ENCODE results near the gene QPCT.
"Not testable (repeated sequence)": the region's sequence is repeated elsewhere in the genome, so short reads cannot be mapped to it uniquely, and the experiment has no call there.

The QPCT gene

DNA sequence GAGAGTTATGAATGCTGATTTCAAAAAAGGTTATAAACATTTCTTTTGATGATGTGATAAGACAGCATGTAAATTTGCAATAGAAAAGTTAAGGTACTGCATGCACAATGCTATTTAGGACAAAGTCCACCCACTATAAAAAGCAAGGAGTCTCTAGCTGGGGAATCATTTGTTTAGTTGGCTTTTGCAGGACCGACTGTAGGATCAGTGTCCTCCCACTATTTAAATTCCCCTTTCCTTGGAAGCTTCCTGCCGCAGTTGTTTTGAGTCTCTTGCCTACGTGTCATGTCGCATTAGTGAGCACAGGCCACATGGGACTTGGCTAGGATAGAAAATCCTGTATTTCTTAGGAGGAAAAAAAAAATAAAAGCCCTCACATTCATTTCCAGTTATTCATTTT, 13.1 kb downstream of the QPCT start:
- no peak for DNase-seq (ENCODE audit: low read depth, low spot score)

DNA sequence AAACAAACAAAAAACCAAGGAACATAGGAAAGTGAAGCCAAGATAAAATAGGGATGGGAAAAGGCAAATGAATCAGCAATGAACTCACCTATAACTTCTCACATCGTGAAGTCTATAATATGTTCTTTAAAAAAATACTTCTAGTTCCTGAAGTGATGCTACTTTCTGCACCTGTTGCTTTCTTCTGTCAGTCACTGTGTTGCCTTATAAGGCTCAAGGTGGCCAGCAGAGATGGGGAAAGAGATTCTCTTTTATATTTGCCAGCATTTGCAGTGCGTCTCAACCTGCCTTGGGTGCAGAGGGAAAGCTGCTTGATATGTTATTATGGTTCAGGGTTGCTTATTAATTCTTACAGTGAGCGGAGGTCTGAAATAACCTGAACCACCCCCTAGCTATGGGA, 14.0 kb downstream of the QPCT start:
- DNase-seq (ENCODE audit: low read depth, low spot score): no peak

DNA sequence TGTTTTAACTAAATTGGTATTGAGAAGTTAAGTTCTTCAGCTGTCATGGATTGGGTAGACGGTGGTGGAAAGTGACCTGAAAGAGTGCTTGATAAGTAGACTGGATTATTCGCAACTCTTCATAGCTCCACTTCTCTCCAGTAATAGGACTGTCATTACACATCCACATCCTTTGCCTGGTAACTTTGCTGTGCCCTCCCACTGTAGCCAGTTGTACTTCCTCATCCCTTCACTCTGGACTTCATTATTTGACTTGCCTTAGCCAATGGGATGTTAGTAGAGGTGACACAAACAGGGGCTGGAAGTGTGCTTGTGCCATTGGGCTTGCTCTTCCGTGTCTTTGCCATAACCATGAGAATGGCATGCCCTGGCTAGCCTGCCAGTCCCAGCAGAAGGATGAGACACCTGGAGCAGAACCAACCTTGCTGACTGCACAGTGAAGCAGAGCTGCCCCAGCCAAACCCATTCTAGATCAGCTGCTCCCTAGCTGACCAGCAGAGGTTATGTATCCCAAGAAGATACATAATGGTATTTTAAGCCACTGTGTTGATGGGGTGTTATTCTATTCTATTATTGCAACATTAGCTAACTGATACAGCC, 16.9 kb downstream of the QPCT start:
- DNase-seq (ENCODE audit: low read depth, low spot score): no peak

DNA sequence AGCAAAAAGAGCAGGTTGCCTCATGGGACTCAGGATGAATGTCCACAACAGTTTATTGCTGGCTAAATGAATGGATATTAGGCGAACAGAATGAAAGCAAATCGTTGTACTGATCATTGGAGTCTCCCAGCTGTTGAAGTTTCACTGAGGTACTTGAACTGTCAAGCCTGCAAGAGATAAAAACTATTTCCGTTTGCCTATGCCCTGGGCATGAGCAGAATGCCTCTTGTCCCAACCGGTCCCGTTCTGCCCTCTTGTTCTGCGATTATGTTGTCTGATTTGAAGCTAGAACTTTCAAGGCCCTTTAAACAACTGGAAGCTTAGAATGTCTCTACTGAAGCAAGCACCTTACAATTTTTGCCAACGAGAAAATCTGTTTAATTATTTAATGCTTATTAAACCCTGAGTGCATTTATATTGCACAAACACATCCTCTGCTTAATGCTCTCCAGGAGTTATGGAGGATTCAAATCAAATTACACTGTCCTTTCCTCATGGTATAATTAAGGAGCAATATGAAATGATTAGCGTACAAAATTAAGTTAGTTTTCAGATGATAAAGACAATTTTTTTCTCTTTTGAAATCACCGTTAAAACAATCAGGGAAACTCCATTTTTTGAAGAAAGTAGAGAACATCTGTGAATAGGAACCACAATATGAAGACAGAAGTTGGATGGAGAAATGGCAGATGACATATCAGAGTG, 17.7 kb downstream of the QPCT start:
- DNase-seq (ENCODE audit: low read depth, low spot score): no peak

DNA sequence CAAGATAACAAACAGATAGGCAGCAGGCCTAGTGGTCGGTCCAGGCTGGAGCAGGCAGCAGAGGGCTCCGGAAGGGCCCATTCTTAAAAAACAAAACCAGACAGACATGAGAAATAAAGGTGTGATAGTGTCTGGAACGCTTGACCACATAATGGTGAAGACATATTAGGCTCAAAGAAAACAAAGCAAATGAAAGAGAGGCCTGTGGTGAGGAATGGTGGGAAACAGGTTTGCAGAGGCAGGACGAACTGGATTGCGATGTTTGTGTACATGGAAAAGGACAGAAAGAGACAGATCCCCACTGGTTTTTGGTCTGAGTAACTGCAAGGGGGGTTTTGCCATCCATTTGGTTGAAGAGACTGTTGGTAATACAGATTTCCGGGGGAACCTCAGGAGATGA, 19.9 kb downstream of the QPCT start:
- no peak for DNase-seq (ENCODE audit: low read depth, low spot score)

DNA sequence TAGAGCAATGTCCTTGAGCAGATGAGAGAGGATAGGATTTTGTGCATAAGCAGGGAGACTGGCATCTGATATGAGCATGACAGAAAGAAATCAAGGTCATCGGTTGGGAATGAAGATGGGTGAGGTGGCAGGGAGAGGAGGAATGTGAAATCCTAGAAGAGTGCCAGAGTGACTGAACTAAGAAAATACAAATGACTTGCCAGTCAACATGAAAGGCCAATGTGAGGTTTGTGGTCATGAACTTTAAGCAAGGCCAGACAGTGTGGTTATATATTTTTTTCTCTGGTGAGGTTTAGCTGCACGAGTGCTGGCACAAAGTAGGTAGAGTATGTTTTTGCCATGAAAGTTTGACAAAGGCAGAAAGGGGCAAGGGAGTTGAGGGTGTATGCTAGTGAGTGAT, 21.2 kb downstream of the QPCT start:
- DNase-seq (ENCODE audit: low read depth, low spot score): no peak

DNA sequence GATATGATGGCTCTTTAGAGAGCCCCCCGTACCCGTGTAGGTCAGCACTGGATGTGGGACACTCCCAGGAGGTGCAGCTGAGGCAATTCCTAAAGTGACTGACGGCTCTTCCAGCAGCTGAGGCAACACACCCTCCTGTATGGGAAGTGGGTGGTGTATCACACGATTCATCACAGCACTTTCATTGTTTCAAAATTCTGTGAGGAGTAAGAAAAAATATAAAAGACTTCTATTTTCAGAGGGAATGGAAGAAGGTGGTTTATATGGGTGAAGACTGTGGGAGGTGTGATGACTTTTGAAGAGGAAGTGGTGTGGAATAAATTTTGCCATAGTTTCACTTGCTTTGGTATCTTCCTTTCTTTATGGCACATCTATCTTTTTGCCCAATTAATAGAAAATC, 22.3 kb downstream of the QPCT start:
- no peak for DNase-seq (ENCODE audit: low read depth, low spot score)

DNA sequence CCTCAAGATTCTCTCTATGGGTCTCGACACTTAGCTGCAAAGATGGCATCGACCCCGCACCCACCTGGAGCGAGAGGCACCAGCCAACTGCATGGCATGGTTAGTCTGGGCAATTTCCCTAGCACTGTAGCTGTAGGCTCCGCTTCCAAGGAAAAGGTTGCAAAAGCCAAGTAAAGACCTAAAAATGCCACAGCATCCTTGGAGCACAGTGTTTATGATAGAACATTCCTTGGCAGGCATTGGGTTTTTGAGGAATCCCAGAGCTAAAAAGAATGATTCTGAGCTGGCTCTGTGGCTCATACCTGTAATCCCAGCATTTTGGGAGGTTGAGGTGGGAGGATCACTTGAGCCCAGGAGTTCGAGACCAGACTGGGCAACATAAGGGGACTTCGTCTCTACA, 22.9 kb downstream of the QPCT start:
- DNase-seq (ENCODE audit: low read depth, low spot score): no peak

DNA sequence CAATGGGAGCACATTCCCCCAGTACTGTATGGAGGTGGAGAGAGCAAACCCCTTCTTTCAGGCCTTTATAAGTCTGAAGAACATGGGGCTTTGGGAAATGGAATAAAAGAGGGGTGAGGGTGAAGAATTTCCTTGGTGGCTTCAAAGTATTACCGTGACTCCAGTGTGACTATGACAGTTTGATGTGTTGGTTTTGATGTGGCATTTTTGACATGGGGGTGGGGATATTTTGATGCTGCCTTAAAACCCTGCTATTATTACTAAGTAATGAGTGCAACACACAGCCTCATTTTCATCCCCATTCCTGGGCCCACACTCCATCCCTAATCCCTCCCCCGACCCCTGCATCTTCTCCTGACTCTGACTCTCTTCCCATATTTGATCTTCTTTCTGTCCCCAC, 23.6 kb downstream of the QPCT start:
- DNase-seq (ENCODE audit: low read depth, low spot score): no peak

DNA sequence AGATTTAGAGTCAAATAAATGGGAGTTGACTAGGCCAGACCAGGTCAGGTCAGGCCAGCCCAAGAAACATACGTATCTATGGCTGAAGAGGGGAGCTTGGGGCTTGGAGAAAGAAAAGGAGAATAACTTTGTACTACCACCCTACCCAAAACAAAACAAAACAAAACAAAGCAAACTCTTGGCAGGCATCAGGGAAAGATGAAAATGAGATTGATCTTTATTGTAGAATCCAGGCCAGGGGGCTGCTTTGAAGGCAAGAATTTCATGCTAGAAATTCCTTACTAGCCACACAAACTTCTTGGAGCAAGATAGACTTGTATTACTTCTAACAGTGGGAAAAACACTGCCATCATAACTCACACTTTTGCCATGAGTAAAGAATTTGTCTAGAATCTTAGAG, 26.2 kb downstream of the QPCT start:
- DNase-seq (ENCODE audit: low read depth, low spot score): no peak

DNA sequence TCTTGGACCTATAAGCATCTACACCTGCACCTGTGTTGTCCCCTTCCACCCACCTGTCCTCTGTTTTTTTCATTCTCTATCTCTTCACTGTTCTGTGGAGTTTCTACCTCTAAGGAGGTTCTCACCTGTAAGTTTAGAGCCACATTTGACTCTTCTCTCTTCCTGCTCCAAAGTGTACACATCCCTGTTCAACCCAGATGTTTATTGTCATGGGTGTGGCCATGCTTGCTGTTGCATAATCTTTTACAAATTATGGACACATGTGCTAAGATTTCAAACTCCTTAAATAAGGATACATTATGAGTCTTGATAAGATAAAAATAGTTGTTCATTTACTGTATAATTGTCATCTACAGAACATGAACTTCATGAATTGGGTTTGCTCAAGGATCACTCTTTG, 27.6 kb downstream of the QPCT start:
- DNase-seq (ENCODE audit: low read depth, low spot score): no peak

DNA sequence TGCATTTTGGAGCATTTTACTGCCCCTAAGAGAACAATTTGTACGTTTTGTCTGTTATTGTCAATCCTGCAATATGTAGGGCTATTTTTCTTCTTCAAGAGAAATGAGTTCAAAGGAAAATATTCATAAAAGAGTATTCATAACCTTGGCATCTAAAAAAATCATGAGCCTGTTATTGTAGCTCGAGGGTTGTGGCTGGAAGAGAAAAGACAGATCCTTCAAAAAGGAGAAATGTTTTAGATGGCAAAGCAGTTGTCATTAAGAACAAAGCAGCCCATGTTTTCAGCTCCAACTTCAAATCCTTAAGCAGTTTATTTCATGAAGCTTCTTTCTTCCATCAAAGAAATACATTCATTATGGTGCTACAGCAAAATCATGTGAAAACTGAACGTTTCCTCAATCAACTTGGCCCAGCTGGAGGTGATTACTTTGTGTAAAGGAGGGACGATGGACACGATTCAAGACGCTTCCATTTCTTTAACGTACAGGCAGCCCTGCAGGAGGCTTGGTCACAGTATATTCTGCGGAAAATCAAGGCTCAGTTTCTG, 31.4 kb downstream of the QPCT start:
- no peak for DNase-seq (ENCODE audit: low read depth, low spot score)

DNA sequence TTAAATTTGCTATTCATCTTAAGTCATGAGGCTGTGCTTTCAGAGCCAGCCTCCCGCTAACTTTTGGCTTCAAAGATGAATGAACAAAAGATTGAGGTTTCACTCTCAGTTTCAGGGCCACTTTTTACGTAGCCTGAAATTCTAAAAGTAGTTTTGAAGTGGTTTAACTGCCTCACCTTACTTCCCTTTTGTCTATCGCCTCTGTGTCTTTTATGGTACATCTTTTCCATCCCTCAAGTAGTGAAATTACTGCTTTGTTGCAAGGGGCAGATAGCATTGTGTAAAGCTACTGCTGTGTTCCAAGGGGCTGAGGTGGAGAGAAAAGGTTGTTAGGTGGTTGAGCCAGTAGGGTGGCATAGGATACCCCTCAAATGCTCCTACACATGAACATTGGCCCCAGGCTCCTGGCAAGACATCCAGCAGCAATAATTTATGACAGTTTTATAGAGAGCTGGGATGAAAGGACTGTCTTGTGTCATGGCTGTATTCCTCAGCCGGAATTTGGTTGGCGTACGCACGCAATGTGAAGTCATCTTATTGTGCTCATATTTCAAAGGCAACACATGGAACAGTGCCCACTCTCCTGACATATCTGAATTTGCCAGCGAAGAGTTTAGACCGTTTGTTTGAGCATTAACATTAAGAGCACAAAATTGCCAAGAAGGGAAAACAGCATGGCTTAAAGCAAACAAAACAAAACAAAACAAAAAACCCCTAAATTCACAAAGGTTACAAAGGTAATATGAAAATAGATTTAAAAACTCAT, 32.2 kb downstream of the QPCT start:
- no peak for DNase-seq (ENCODE audit: low read depth, low spot score)

DNA sequence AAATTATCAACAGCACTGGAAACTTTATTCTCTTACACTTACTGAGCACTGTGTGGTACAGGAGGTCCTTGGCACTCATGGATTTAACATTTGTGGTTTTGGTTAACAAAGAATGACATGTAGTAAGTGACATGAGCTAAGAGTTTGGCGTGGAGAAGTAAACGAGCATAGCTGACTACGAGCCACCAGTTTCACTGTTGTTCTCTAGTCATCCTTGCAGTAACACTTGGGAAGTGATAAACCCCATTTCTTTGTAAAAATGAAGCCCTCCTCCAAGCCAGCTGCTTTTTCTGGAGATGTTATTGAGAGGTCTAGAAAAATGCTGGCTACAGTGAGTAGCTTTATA, 32.7 kb downstream of the QPCT start:
- no peak for DNase-seq (ENCODE audit: low read depth, low spot score)

DNA sequence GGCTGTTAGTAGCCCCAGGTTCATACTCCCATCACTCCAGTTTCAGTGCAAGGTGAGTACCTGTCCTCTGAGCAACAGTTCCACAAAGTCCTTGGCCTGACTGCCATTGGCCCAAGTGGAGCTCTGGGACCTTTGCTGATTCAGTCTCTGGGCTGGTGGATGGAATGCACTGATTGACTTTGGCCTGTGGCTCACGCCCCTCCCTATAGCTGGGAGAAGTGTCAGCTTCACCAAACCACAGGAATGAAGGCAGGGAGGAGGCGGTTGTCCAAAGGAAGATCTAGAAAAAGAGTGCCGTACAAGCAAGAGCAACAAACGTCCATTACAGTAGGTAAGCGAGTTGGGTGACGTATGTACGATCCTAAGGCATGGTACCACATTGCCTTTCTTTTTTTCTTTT, 34.0 kb downstream of the QPCT start:
- no peak for DNase-seq (ENCODE audit: low read depth, low spot score)

DNA sequence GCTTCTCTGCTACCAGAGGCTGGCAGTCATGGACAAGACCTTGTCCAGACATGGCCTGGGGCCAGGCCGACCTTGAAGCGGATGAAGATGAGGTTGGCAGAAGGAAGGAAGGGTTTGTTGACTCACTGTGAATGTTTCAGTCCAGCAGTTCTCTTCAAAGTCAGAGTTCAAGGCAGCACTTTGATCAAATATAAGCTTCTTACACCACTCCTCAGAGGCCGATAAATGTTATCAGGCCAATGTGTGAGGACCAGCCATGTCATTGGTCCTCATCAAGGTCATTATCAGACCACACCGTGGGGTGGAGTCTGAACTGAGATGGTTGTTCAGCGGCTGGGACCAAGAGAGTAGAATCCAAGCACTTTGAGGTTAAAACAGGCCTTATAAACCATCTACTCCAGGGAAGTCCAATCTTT, 35.5 kb downstream of the QPCT start:
- DNase-seq (ENCODE audit: low read depth, low spot score): no peak

DNA sequence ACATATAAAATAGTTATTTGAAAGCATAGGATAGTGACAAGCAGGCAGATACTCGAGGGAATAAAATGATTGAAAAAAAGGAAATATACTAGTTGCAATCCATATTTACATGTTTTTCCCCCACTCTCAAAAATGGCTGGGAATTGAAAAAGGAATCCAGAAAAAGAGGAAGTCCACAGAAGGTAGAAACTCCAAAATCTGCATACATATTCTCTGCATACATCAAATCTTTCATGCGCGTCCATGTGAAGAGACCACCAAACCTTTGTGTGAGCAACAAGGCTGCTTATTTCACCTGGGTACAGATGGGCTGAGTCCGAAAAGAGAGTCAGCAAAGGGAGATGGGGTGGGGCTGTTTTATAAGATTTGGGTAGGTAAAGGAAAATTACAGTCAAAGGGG, 36.4 kb downstream of the QPCT start:
- DNase-seq (ENCODE audit: low read depth, low spot score): not testable (repeated sequence)

DNA sequence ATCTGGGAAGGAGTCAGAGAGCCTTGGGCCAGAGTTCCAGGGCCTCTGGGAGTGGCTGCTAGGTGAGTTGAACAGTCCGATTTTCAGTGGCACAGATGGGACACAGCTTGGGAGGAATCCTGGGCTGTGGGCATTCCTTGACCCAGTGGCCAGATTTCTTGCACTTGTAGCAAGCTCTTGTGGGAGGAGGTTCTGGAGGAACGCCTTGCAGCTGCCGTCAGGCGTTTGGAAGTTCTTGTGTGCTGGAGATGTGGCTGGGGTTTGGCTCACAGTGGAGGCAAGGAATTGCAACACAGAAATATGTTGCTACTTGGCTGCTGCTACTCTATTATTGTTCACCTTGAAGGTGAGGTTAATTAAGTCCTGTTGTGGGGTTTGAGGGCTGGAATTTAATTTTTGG, 39.8 kb downstream of the QPCT start:
- not testable (repeated sequence) for DNase-seq (ENCODE audit: low read depth, low spot score)

DNA sequence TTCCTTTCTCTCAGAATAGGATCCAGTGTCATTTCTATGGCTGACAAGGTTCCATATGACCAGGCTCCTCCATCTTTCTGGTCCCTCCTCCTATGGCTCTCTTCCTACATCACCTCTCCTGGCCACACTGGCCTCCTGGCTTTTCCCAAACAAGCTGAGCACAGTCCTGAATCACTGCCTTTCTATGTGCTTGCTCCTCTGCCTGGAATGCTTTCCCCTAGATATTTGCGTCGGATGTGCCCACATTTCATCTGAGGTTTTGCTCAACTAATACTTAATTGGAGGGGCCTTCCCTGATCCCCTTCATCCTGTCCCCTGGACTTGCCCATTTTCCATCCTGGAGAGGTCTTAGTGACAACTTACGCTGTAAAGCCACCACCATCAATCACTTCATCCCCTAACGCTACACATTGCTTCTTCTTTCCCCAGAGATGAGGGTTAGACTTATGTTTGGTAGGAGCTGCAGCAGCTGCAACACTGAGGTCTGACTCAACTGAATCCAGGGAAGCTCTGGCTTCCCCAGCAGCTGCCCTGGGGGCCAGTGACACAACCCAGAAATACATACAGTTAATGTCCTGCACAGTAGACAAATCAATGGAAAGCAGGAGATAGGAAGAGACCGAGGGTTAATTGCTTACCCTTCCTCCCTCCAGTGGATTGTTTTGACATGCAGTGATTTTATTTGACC, 42.9 kb downstream of the QPCT start:
- DNase-seq (ENCODE audit: low read depth, low spot score): no peak

DNA sequence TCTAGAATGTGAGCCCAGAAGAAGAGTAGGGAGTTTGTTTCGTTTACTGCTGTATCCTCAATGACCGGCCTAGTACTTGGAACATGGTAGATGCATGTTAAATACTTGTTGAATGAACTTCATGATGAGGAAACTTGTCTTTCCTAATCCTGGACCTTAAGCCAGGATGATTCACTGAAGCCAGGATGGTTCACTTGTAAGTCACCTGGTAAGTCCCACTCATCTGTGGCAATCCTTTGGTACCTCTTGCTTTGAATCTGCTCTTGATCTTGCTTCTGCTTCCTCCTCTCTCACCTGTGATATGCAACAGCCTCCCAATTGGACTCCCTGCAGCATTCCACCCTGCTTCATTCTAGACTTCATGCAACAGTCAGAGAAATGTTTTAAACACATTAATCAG, 43.6 kb downstream of the QPCT start:
- DNase-seq (ENCODE audit: low read depth, low spot score): no peak

DNA sequence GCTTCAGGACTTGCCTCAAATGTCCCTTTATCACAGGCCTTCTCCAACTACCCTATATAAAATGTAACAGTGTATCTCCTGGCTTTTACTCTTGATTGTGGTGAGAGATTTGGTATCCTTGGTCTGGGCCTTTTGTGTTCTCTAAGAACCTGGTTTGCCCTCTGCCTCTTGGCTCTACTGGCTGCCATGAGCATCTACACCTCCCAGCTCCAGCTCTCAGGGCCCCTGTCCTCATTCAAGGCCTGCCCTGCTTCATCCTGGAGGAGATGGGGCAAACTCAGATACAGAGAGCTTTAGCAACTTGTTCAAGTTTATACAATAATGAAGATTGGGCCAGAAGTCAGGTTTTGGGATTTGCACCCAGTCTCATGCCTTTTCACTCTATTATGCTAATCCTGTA, 45.0 kb downstream of the QPCT start:
- DNase-seq (ENCODE audit: low read depth, low spot score): no peak
